Activated CD8-positive, alpha-beta T cell treated with anti-CD3 and anti-CD28 coated beads, Interleukin-2, amount 10 ng/mL, durations not matched to agents 7 days and 5 days (primary cell): ENCODE results near the gene GPR68. TPM values are rescaled to one million over a fixed set of nuclear protein-coding genes. Genes with fewer than 3 reads are reported as not detected.
"Not testable (repeated sequence)": the region's sequence is repeated elsewhere in the genome, so short reads cannot be mapped to it uniquely, and the experiment has no call there.

Source experiments
- ATAC-seq: fragments of 150-1000 bp; cut with Tn5 transposase; one replicate; pipeline ENCODE4 v1.10.0; 2021; ENCODE audit warnings: moderate library complexity
- CTCF ChIA-PET: fragments of 350-600 bp; sonication (Branson Sonifier 250); formaldehyde crosslinking; loops from one replicate; lab custom pipeline; 2021; ENCODE audit warnings: antibody characterized with exemption; lab: Charles Lee
- POLR2A ChIA-PET: fragments of 350-600 bp; sonication (Branson Sonifier 250); formaldehyde crosslinking; loops from one replicate; lab custom pipeline; 2021; ENCODE audit warnings: antibody characterized with exemption; lab: Charles Lee
- DNase-seq: peaks from one replicate; pipeline ENCODE4 v3.0.0-alpha.2; 2020
- H3K27ac Mint-ChIP-seq: one replicate; pipeline ENCODE4 v1.8.0; 2021; ENCODE audit warnings: mild to moderate bottlenecking, mixed read lengths
- H3K27me3 Mint-ChIP-seq: one replicate; pipeline ENCODE4 v1.8.0; 2021; ENCODE audit warnings: low read depth, mixed read lengths
- H3K36me3 Mint-ChIP-seq: one replicate; pipeline ENCODE4 v1.8.0; 2021; ENCODE audit warnings: low read depth, mixed read lengths
- H3K4me1 Mint-ChIP-seq: one replicate; pipeline ENCODE4 v1.8.0; 2021; ENCODE audit warnings: low read depth, mixed read lengths
- H3K4me3 Mint-ChIP-seq: one replicate; pipeline ENCODE4 v1.8.0; 2021; ENCODE audit warnings: mild to moderate bottlenecking, mixed read lengths
- H3K9me3 Mint-ChIP-seq: one replicate; pipeline ENCODE4 v1.8.0; 2022; ENCODE audit warnings: mixed read lengths; ENCODE audit not compliant: insufficient read depth
- total RNA-seq, 2 experiments: library from RNA; stranded (reverse); gene quantifications; one replicate each; pipeline ENCODE4 v1.2.3, GENCODE V29; 2021

Gene GPR68
- total RNA-seq, 2 experiments from 2014 or later, result 44.6 to 45.3 TPM

- ATAC-seq (no peak), DNase-seq (no peak)
- POLR2A ChIA-PET, result interaction anchor here (0.6 to 5.8 kb wide), 10 partner anchors 10 to 187 kb away, joined by 3 to 541 read pairs (median 8); partner anchors contain the start of genes CCDC88C and GPR68
- CTCF ChIA-PET, result interaction anchor here (0.8 to 5.6 kb wide), 10 partner anchors 14 to 326 kb away, joined by 3 to 85 read pairs (median 4); partner anchors contain the start of gene GPR68
- H3K27me3 Mint-ChIP-seq, result no peaks in the 10 kb centered on the region
- peak overlapping the region; percentile 75 for H3K4me3 Mint-ChIP-seq
- H3K27ac Mint-ChIP-seq, result peak overlapping the region; percentile 97
- H3K4me1 Mint-ChIP-seq, result peaks cover 92% of the 10 kb centered on the region
- H3K9me3 Mint-ChIP-seq, result no peaks in the 10 kb centered on the region
- peaks cover 75% of the 10 kb centered on the region for H3K36me3 Mint-ChIP-seq
These were observed 15.5 kb downstream of the GPR68 start for GRCh38 chr14:91229005-91229382.

- Mint-ChIP-seq H3K9me3 (no peaks in the 10 kb centered on the region), H3K27me3 (no peaks in the 10 kb centered on the region), H3K4me3 (peak overlapping the region; percentile 75), H3K36me3 (peaks cover 79% of the 10 kb centered on the region), H3K4me1 (peaks cover 96% of the 10 kb centered on the region), H3K27ac (peak overlapping the region; percentile 97)
- ChIA-PET CTCF (interaction anchor here (0.8 to 5.6 kb wide), 14 partner anchors 13 to 326 kb away, joined by 3 to 85 read pairs (median 4); partner anchors contain the start of gene GPR68), POLR2A (interaction anchor here (0.6 to 5.8 kb wide), 10 partner anchors 9 to 188 kb away, joined by 3 to 541 read pairs (median 10); partner anchors contain the start of genes CCDC88C and GPR68)
- DNase-seq, result peak; percentile 87
- ATAC-seq, result peak; percentile 76
These were observed 16.1 kb downstream of the GPR68 start for GRCh38 chr14:91228112-91229004.

GRCh38 chr14:91227183-91227628 is 17.3 kb downstream of the GPR68 start:
- Mint-ChIP-seq H3K9me3 (peaks cover 2% of the 10 kb centered on the region), H3K27me3 (no peaks in the 10 kb centered on the region), H3K4me1 (peaks cover 99% of the 10 kb centered on the region), H3K4me3 (peak overlapping the region; percentile 75), H3K36me3 (peaks cover 79% of the 10 kb centered on the region), H3K27ac (peak overlapping the region; percentile 97)
- CTCF ChIA-PET, result interaction anchor here (0.6 to 5.6 kb wide), 12 partner anchors 12 to 171 kb away, joined by 3 to 85 read pairs (median 4); partner anchors contain the start of gene GPR68
- no peak for ATAC-seq
- DNase-seq, result peak; percentile 58
- POLR2A ChIA-PET, result interaction anchor here (0.7 to 5.8 kb wide), 6 partner anchors 15 to 50 kb away, joined by 3 to 541 read pairs (median 10); partner anchors contain the start of gene GPR68

- H3K27me3 Mint-ChIP-seq, ATAC-seq, H3K9me3 Mint-ChIP-seq: not testable (repeated sequence)
- ChIA-PET CTCF (interaction anchor here (0.9 to 5.6 kb wide), 8 partner anchors 16 to 324 kb away, joined by 3 to 85 read pairs (median 6); partner anchors contain the start of gene GPR68), POLR2A (interaction anchor here (0.7 to 5.8 kb wide), 6 partner anchors 16 to 49 kb away, joined by 3 to 541 read pairs (median 4); partner anchors contain the start of gene GPR68)
- peak overlapping the region; percentile 97 for H3K27ac Mint-ChIP-seq
- peaks cover 99% of the 10 kb centered on the region for H3K4me1 Mint-ChIP-seq
- peaks cover 79% of the 10 kb centered on the region for H3K36me3 Mint-ChIP-seq
- peak overlapping the region; percentile 75 for H3K4me3 Mint-ChIP-seq
- peak; percentile 53 for DNase-seq
These were observed 18.1 kb downstream of the GPR68 start for GRCh38 chr14:91226360-91226759.

- Mint-ChIP-seq H3K4me1 (peaks cover 99% of the 10 kb centered on the region), H3K27me3 (no peaks in the 10 kb centered on the region), H3K4me3 (no peak overlapping the region), H3K9me3 (peaks cover 5% of the 10 kb centered on the region), H3K27ac (peak overlapping the region; percentile 97), H3K36me3 (peaks cover 79% of the 10 kb centered on the region)
- ChIA-PET CTCF (interaction anchor here (1.3 to 5.6 kb wide), 2 partner anchors 18 to 48 kb away, joined by 3 to 85 read pairs; partner anchors contain the start of gene GPR68), POLR2A (interaction anchor here (5.8 kb wide), 1 partner anchor 18 kb away, joined by 541 read pairs; the partner anchor contains the start of gene GPR68)
- no peak for ATAC-seq
- no peak for DNase-seq
These were observed 19.5 kb downstream of the GPR68 start for GRCh38 chr14:91225025-91225424.

- Mint-ChIP-seq H3K9me3 (peaks cover 5% of the 10 kb centered on the region), H3K27me3 (no peaks in the 10 kb centered on the region), H3K4me3 (no peak overlapping the region), H3K36me3 (peaks cover 82% of the 10 kb centered on the region), H3K27ac (peak overlapping the region; percentile 22), H3K4me1 (peaks cover 89% of the 10 kb centered on the region)
- CTCF ChIA-PET, result interaction anchor here (1.0 to 1.6 kb wide), 2 partner anchors 18 to 46 kb away, joined by 3 to 9 read pairs; no protein-coding TSS in a partner anchor
- no peak for ATAC-seq
- no peak for DNase-seq
- POLR2A ChIA-PET, result interaction anchor here (1.2 to 1.6 kb wide), 3 partner anchors 11 to 23 kb away, joined by 3 to 12 read pairs (median 3); partner anchors contain the start of gene GPR68
These were observed 21.3 kb downstream of the GPR68 start for GRCh38 chr14:91223028-91223783.

GRCh38 chr14:91221270-91221669 is 23.2 kb downstream of the GPR68 start:
- DNase-seq (no peak), ATAC-seq (no peak)
- POLR2A ChIA-PET, result interaction anchor here (3.0 kb wide), 1 partner anchor 23 kb away, joined by 14 read pairs; the partner anchor contains the start of gene GPR68
- Mint-ChIP-seq H3K36me3 (peaks cover 83% of the 10 kb centered on the region), H3K4me3 (no peak overlapping the region), H3K4me1 (peaks cover 76% of the 10 kb centered on the region), H3K9me3 (peaks cover 5% of the 10 kb centered on the region), H3K27me3 (no peaks in the 10 kb centered on the region), H3K27ac (peak overlapping the region; percentile 27)
- CTCF ChIA-PET, result no interaction called here

- Mint-ChIP-seq H3K4me1 (peaks cover 69% of the 10 kb centered on the region), H3K27ac (peak overlapping the region; percentile 69), H3K36me3 (peaks cover 83% of the 10 kb centered on the region), H3K4me3 (no peak overlapping the region), H3K9me3 (peaks cover 5% of the 10 kb centered on the region), H3K27me3 (no peaks in the 10 kb centered on the region)
- CTCF ChIA-PET, result no interaction called here
- POLR2A ChIA-PET, result interaction anchor here (3.0 kb wide), 1 partner anchor 24 kb away, joined by 14 read pairs; the partner anchor contains the start of gene GPR68
- no peak for DNase-seq
- no peak for ATAC-seq
These were observed 23.9 kb downstream of the GPR68 start for GRCh38 chr14:91220581-91221000.

- ChIA-PET POLR2A (interaction anchor here (1.1 to 3.0 kb wide), 3 partner anchors 9 to 31 kb away, joined by 3 to 14 read pairs (median 9); partner anchors contain the start of gene GPR68), CTCF (interaction anchor here (1.0 to 1.1 kb wide), 2 partner anchors 14 to 30 kb away, joined by 3 to 5 read pairs; no protein-coding TSS in a partner anchor)
- DNase-seq, result no peak
- no peak for ATAC-seq
- peaks cover 5% of the 10 kb centered on the region for H3K9me3 Mint-ChIP-seq
- H3K4me3 Mint-ChIP-seq, result no peak overlapping the region
- peaks cover 79% of the 10 kb centered on the region for H3K36me3 Mint-ChIP-seq
- no peaks in the 10 kb centered on the region for H3K27me3 Mint-ChIP-seq
- H3K4me1 Mint-ChIP-seq, result peaks cover 61% of the 10 kb centered on the region
- peak overlapping the region; percentile 72 for H3K27ac Mint-ChIP-seq
These were observed 24.8 kb downstream of the GPR68 start for GRCh38 chr14:91219517-91220389.

GRCh38 chr14:91218014-91218413 is 26.5 kb downstream of the GPR68 start:
- CTCF ChIA-PET, result no interaction called here
- peaks cover 5% of the 10 kb centered on the region for H3K9me3 Mint-ChIP-seq
- peak overlapping the region; percentile 7 for H3K27ac Mint-ChIP-seq
- peaks cover 71% of the 10 kb centered on the region for H3K36me3 Mint-ChIP-seq
- POLR2A ChIA-PET, result no interaction called here
- no peak for ATAC-seq
- no peak for DNase-seq
- H3K4me3 Mint-ChIP-seq, result no peak overlapping the region
- H3K4me1 Mint-ChIP-seq, result peaks cover 46% of the 10 kb centered on the region
- H3K27me3 Mint-ChIP-seq, result no peaks in the 10 kb centered on the region
